ENCODE data around the gene GPC5. TPM values are rescaled to one million over a fixed set of nuclear protein-coding genes. Genes with fewer than 3 reads are reported as not detected.
"Not testable (repeated sequence)": the region's sequence is repeated elsewhere in the genome, so short reads cannot be mapped to it uniquely, and the experiment has no call there.

The GPC5 gene
- 1 to 10 TPM; 3.8 to 7.6 (median 4.3) TPM for polyA plus RNA-seq (ENCODE audit: insufficient read length in 4 of 4)

DNA sequence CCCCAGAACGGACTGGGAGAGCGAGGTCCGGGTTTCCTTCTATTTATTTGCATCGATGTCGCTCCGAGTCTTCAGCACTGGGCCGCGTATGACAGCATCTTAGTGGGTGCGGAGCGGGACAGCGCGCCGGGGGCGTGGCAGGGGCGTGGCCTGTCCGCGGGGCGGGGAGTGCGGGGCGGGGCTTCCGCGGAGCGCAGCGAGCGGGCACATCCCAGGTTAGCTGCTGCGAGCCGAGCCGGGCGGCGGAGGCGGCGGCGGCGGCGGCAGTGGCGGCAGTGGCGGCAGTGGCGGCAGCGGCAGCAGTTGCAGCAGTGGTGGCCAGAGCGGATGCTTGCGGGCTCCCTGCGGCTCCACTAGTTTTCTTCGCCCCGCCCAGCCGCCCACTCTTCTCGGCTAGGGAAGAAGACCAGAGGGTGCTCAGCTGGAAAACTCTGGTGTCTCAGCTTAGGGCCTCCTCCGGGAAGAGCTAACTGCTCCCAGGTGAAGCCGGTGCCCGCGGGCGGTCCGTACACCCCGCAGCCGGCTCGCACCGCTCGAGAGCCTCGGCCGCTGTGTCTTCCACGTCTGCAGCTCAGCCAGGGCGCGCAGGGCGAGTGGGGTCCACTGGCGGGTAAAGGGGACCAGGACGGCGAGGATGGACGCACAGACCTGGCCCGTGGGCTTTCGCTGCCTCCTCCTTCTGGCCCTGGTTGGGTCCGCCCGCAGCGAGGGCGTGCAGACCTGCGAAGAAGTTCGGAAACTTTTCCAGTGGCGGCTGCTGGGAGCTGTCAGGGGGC, at the start of gene GPC5:
Gene GPC5, plus strand, starts transcription at position 209 of the 776 bp plus-strand sequence.
- DNase-seq (ENCODE audit: low read depth in 4 of 4, low spot score in 3 of 4) = peak in 3 of 4 donors; percentile 25 to 39 (median 38)

GRCh38 chr13:91348906-91349435, 49.5 kb upstream of the GPC5 start:
- DNase-seq (ENCODE audit: low read depth in 4 of 4, low spot score in 3 of 4) = peak; percentile 83 to 94 (median 84)

GRCh38 chr13:91349992-91350911, 48.2 kb upstream of the GPC5 start:
- DNase-seq (ENCODE audit: low read depth in 4 of 4, low spot score in 3 of 4) = no peak

DNA sequence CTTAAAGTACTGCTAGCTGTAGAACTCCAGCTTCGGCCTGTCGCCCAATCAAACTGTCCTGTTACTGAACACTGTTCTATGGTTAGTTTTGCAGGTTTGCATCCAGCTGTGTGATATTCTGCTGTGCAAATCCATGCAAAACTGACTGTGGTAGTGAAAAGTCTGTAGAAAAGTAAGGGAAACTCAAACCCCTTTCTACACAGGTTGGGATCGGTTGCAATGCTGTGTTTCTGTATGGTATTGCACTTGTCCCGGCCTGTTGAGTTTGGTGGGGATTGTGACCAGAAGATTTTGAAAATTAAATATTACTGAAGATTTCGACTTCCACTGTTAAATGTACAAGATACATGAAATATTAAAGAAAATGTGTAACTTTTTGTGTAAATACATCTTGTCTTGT, 47.3 kb upstream of the GPC5 start:
- no peak for DNase-seq (ENCODE audit: low read depth in 4 of 4, low spot score in 3 of 4)

GRCh38 chr13:91351980-91352379, 46.4 kb upstream of the GPC5 start:
- DNase-seq (ENCODE audit: low read depth in 4 of 4, low spot score in 3 of 4) = no peak

- not testable (repeated sequence) for DNase-seq (ENCODE audit: low read depth in 4 of 4, low spot score in 3 of 4)
Measured at GRCh38 chr13:91352891-91353290, 45.5 kb upstream of the GPC5 start.

- no peak for DNase-seq (ENCODE audit: low read depth in 4 of 4, low spot score in 3 of 4)
Measured at GRCh38 chr13:91353494-91353893, 44.9 kb upstream of the GPC5 start.

GRCh38 chr13:91355099-91355825, 43.2 kb upstream of the GPC5 start:
- no peak for DNase-seq (ENCODE audit: low read depth in 4 of 4, low spot score in 3 of 4)

GRCh38 chr13:91355826-91356710, 42.4 kb upstream of the GPC5 start:
- no peak for DNase-seq (ENCODE audit: low read depth in 4 of 4, low spot score in 3 of 4)

DNA sequence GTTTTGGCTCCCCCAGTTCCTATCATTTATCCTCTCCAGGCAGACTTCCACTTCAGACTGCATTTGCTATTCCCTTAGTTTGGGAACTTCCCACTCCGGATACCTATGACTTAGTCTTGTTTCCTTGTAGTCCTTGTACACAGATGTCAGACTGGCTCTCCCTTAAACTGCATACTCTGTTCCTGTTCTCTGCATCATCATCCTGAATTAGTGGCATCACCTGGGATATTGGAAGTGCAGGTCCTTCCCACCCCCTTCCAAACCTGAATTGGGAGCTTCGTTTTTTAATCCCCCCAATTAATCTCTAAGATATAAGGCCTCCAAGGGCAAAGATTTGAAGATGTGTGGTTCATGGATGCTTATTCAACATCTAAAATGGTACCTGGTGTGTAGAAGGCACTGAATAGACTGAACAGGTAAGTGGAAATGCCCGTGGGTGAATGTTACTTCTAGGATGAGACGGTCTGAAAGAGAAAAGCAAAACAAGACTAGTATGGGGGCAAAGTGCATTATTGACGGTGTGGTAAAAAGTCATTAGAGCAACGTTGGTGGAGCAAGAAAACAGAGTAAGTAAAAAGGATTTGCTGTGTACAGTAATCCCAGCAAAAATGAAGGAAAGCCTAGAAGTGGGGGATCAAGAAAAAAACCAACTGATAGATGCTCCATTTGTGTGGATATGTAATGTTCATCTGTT, 41.4 kb upstream of the GPC5 start:
- no peak for DNase-seq (ENCODE audit: low read depth in 4 of 4, low spot score in 3 of 4)

- DNase-seq (ENCODE audit: low read depth in 4 of 4, low spot score in 3 of 4) = no peak
Measured at GRCh38 chr13:91357613-91358386, 40.6 kb upstream of the GPC5 start.

GRCh38 chr13:91358387-91358782, 40.0 kb upstream of the GPC5 start:
- no peak for DNase-seq (ENCODE audit: low read depth in 4 of 4, low spot score in 3 of 4)

GRCh38 chr13:91359111-91359510, 39.3 kb upstream of the GPC5 start:
- no peak for DNase-seq (ENCODE audit: low read depth in 4 of 4, low spot score in 3 of 4)

GRCh38 chr13:91359631-91360030, 38.8 kb upstream of the GPC5 start:
- DNase-seq (ENCODE audit: low read depth in 4 of 4, low spot score in 3 of 4) = no peak

- no peak for DNase-seq (ENCODE audit: low read depth in 4 of 4, low spot score in 3 of 4)
Measured at GRCh38 chr13:91360246-91360751, 38.1 kb upstream of the GPC5 start.

DNA sequence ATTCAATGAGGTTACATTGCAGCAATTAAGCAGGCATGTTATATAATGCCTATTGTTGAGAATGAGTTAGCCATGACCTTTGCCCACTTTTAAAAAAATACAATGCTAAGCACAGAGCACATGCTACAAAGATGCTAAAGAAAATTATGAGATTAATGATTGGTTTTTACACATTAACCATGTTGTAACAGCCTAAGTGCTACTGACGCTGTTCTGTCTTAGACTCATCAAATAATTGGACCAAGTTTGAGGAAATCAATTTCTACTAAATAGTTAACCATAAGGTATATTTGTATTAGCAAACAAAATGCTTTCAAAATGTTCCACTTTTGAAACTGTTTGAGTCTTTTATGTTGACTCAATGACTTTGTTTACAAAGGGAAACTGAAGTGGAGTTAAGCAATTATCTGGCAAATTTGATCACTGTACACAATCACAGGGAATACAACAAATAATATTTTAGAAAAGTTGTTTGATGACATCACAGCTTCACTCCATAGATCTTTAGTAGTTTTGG, 36.6 kb upstream of the GPC5 start:
- no peak for DNase-seq (ENCODE audit: low read depth in 4 of 4, low spot score in 3 of 4)

DNA sequence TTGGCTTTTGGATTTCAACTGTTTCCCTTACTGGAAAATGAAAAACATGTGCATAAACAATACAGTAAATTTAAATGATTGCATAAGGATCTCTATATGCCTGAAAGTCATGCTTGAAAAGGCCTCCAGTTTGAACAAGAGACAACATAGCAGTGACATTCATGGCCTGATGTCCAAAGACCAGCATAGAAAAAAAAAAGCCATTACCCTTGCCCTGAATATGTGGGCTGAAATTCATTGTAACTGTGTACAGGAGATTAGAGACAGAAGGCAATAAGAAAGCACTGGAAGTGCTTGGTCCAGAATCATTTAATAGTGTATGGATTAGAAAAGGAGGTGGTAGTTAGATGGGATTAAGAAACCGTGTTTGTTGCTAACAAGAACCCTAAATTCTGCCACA, 35.5 kb upstream of the GPC5 start:
- no peak for DNase-seq (ENCODE audit: low read depth in 4 of 4, low spot score in 3 of 4)

DNA sequence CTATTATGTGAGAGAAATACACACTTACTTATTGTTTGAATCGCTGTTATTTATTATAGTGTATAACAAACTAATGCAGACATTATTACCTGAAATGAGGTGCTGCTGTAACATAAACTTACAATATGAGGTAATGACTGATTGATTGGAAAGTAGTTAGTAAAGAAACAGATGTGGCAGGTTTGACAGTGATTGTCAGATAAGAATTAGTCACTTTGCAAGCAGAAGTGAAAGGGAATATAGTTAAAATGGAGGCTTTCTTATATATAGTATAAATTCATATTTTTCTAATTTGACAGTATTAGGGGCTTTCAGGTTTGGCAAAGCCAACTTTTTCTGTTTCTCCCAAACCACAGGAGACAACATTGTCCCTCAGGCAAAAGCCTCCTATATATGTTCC, 30.3 kb upstream of the GPC5 start:
- no peak for DNase-seq (ENCODE audit: low read depth in 4 of 4, low spot score in 3 of 4)

Data from right renal pelvis (tissue), 4 donors.